ENCODE results near the gene TRAPPC6A.

The TRAPPC6A gene

DNA sequence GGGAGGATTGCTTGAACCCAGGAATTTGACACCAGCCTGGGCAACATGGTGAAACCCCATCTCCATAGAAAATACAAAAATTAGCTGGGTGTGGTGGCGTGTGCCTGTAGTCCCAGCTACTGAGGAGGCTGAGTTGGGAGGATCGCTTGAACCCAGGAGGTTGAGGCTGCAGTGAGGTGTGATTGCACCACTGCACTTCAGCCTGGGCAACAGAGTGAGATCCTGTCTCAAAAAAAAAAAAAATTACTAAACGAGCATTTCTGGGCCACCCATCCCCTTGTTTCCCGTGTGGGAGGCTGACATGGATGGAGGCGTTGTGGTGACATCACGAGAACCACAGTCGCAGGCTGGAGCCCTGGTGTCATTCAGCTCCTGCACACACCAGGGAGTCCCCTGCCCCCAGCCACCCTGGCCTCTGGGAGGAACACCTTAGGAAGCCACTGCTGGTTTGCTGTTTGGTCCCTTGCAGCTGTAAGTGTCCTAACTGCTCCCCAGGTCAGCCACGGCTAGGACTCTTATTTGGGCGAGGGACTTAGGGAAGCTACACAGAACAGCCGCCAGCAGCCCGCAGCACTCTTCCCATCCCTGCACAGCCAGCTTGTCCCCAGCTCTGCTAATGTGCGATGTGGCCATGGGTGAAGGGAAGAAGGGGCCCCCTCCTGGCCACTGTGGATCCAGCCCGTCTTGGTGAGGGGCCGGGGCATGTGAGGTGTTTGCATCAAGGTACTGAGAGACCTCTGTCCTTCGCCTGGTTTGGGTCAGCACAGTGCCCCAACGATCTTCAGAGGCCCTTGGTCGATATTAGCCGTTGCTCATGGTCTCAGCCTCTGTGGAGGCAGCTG, 30.0 kb downstream of the TRAPPC6A start:
- WGBS (ENCODE audit: insufficient coverage), result 92% methylated on average over 16 of the region's 18 CpGs
- CTCF ChIA-PET, result interaction anchor here (1.0 to 1.3 kb wide), 2 partner anchors 32 to 48 kb away, joined by 3 read pairs; no protein-coding TSS in a partner anchor

GRCh38 chr19:45146741-45147205, 31.3 kb downstream of the TRAPPC6A start:
- Histone ChIP-seq H3K27me3 (replicated peaks in 2 of 5; ENCODE audit: control insufficient read depth in 4 of 5, insufficient read depth in 5 of 5, low read length in 4 of 5) (peaks cover 0 to 16% (median 3%) of the 10 kb centered on the region in 5 experiments), H3K36me3 (ENCODE audit: control insufficient read depth in 4 of 4, insufficient read depth in 4 of 4, low read length in 3 of 4) (peaks cover 2 to 39% (median 22%) of the 10 kb centered on the region in 4 experiments), H3K27ac (ENCODE audit: insufficient read depth in 1 of 2, low read depth in 1 of 2, low read length in 2 of 2, poor library complexity in 1 of 2, severe bottlenecking in 2 of 2) (no peak overlapping the region), H3K4me1 (ENCODE audit: control extremely low read depth in 1 of 4, control insufficient read depth in 4 of 4, insufficient read depth in 4 of 4, low read length in 3 of 4) (peaks cover 0 to 4% (median under 1%) of the 10 kb centered on the region in 4 experiments), H3K9me3 (ENCODE audit: control extremely low read depth in 1 of 5, control insufficient read depth in 4 of 5, insufficient read depth in 2 of 5, low read depth in 1 of 5, low read length in 4 of 5) (no peaks in the 10 kb centered on the region), H3K4me3 (ENCODE audit: control insufficient read depth in 1 of 7, extremely low read depth in 1 of 7, insufficient read depth in 4 of 7, low read depth in 2 of 7, low read length in 6 of 7) (no peak overlapping the region)
- ChIA-PET CTCF (interaction anchor here (0.7 to 1.2 kb wide), 3 partner anchors 11 to 21 kb away, joined by 3 to 5 read pairs (median 3); no protein-coding TSS in a partner anchor), POLR2A (no interaction called here)
- 100% methylated on average over 9 of the region's 18 CpGs for WGBS (ENCODE audit: insufficient coverage)
- no peak for DNase-seq

More for the DNA sequence above, 30.0 kb downstream of the TRAPPC6A start:
- H3K4me1 ChIP-seq (ENCODE audit: control extremely low read depth in 1 of 4, control insufficient read depth in 4 of 4, insufficient read depth in 4 of 4, low read length in 3 of 4), result peaks cover 0 to 17% (median 13%) of the 10 kb centered on the region in 4 experiments
- no peak overlapping the region for H3K27ac ChIP-seq (ENCODE audit: insufficient read depth in 1 of 2, low read depth in 1 of 2, low read length in 2 of 2, poor library complexity in 1 of 2, severe bottlenecking in 2 of 2)
- POLR2A ChIA-PET, result no interaction called here
- peaks cover 0 to 26% (median 15%) of the 10 kb centered on the region in 4 experiments for H3K36me3 ChIP-seq (ENCODE audit: control insufficient read depth in 4 of 4, insufficient read depth in 4 of 4, low read length in 3 of 4)
- no peak for DNase-seq
- no peaks in the 10 kb centered on the region for H3K9me3 ChIP-seq (ENCODE audit: control extremely low read depth in 1 of 5, control insufficient read depth in 4 of 5, insufficient read depth in 2 of 5, low read depth in 1 of 5, low read length in 4 of 5)
- H3K4me3 ChIP-seq (ENCODE audit: control insufficient read depth in 1 of 7, extremely low read depth in 1 of 7, insufficient read depth in 4 of 7, low read depth in 2 of 7, low read length in 6 of 7), result no peak overlapping the region
- peaks cover 0 to 29% (median 5%) of the 10 kb centered on the region in 5 experiments for H3K27me3 ChIP-seq (replicated peaks in 2 of 5; ENCODE audit: control insufficient read depth in 4 of 5, insufficient read depth in 5 of 5, low read length in 4 of 5)

- WGBS (ENCODE audit: insufficient coverage), result 96% methylated on average over 10 of the region's 13 CpGs
- ChIA-PET CTCF (interaction anchor here (0.7 to 1.2 kb wide), 4 partner anchors 10 to 28 kb away, joined by 3 to 5 read pairs (median 3); no protein-coding TSS in a partner anchor), POLR2A (no interaction called here)
- no peak overlapping the region for H3K27ac ChIP-seq (ENCODE audit: insufficient read depth in 1 of 2, low read depth in 1 of 2, low read length in 2 of 2, poor library complexity in 1 of 2, severe bottlenecking in 2 of 2)
- H3K4me3 ChIP-seq (ENCODE audit: control insufficient read depth in 1 of 7, extremely low read depth in 1 of 7, insufficient read depth in 4 of 7, low read depth in 2 of 7, low read length in 6 of 7), result no peak overlapping the region
- H3K27me3 ChIP-seq (replicated peaks in 2 of 5; ENCODE audit: control insufficient read depth in 4 of 5, insufficient read depth in 5 of 5, low read length in 4 of 5), result peaks cover 0 to 11% (median 3%) of the 10 kb centered on the region in 5 experiments
- peaks cover 2 to 44% (median 28%) of the 10 kb centered on the region in 4 experiments for H3K36me3 ChIP-seq (ENCODE audit: control insufficient read depth in 4 of 4, insufficient read depth in 4 of 4, low read length in 3 of 4)
- H3K4me1 ChIP-seq (ENCODE audit: control extremely low read depth in 1 of 4, control insufficient read depth in 4 of 4, insufficient read depth in 4 of 4, low read length in 3 of 4), result no peaks in the 10 kb centered on the region
- DNase-seq, result no peak
- no peaks in the 10 kb centered on the region for H3K9me3 ChIP-seq (ENCODE audit: control extremely low read depth in 1 of 5, control insufficient read depth in 4 of 5, insufficient read depth in 2 of 5, low read depth in 1 of 5, low read length in 4 of 5)
Observed at GRCh38 chr19:45146251-45146650, 31.8 kb downstream of the TRAPPC6A start.

DNA sequence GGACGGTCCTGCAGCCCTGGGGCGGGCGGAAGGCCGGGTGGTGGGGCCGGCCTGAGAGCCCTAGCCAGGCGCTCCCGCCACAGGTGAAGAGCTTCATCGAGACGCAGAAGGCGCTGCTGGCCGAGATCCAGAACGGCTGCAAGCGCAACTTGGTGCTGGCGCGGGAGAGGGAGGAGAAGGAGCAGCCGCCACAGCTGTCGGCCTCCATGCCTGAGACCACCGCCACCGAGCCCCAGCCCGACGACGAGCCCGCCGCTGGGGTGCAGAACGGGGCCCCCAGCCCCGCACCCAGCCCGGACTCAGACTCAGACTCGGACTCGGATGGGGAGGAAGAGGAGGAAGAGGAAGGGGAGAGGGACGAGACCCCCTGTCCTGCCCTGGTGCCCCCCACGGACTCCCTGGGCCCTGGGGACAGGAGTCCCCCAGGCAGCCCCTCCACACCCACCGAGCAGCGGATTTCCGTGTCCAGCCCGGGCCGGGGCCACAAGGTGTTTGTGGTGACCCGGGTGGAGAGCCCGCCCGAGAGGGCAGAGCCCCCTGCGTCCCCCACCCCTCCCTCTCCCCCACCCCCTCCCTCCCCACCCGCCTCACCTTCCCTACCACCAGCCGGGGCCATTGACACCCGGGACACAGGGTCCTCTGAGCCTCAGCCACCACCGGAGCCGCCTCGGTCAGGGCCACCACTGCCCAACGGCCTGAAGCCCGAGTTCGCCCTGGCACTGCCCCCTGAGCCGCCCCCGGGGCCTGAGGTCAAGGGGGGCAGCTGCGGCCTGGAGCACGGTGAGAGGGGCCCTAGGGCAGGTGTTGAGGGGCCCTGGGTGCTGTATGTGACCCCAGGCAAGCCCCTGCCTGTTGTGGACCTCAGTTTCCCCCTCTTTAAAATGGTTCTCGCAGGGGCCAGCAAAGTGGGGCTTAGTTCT, 32.5 kb downstream of the TRAPPC6A start:
- no peak overlapping the region for H3K4me3 ChIP-seq (ENCODE audit: control insufficient read depth in 1 of 7, extremely low read depth in 1 of 7, insufficient read depth in 4 of 7, low read depth in 2 of 7, low read length in 6 of 7)
- no peak for DNase-seq
- H3K9me3 ChIP-seq (ENCODE audit: control extremely low read depth in 1 of 5, control insufficient read depth in 4 of 5, insufficient read depth in 2 of 5, low read depth in 1 of 5, low read length in 4 of 5), result no peaks in the 10 kb centered on the region
- peaks cover 2 to 52% (median 33%) of the 10 kb centered on the region in 4 experiments for H3K36me3 ChIP-seq (ENCODE audit: control insufficient read depth in 4 of 4, insufficient read depth in 4 of 4, low read length in 3 of 4)
- 98% methylated on average over 40 of the region's 54 CpGs for WGBS (ENCODE audit: insufficient coverage)
- H3K27me3 ChIP-seq (replicated peaks in 2 of 5; ENCODE audit: control insufficient read depth in 4 of 5, insufficient read depth in 5 of 5, low read length in 4 of 5), result peaks cover 0 to 4% (median 0%) of the 10 kb centered on the region in 5 experiments
- no peak overlapping the region for H3K27ac ChIP-seq (ENCODE audit: insufficient read depth in 1 of 2, low read depth in 1 of 2, low read length in 2 of 2, poor library complexity in 1 of 2, severe bottlenecking in 2 of 2)
- no peaks in the 10 kb centered on the region for H3K4me1 ChIP-seq (ENCODE audit: control extremely low read depth in 1 of 4, control insufficient read depth in 4 of 4, insufficient read depth in 4 of 4, low read length in 3 of 4)
- CTCF ChIA-PET, result interaction anchor here (0.8 to 1.2 kb wide), 4 partner anchors 10 to 27 kb away, joined by 3 to 5 read pairs (median 3); no protein-coding TSS in a partner anchor
- POLR2A ChIA-PET, result no interaction called here

DNA sequence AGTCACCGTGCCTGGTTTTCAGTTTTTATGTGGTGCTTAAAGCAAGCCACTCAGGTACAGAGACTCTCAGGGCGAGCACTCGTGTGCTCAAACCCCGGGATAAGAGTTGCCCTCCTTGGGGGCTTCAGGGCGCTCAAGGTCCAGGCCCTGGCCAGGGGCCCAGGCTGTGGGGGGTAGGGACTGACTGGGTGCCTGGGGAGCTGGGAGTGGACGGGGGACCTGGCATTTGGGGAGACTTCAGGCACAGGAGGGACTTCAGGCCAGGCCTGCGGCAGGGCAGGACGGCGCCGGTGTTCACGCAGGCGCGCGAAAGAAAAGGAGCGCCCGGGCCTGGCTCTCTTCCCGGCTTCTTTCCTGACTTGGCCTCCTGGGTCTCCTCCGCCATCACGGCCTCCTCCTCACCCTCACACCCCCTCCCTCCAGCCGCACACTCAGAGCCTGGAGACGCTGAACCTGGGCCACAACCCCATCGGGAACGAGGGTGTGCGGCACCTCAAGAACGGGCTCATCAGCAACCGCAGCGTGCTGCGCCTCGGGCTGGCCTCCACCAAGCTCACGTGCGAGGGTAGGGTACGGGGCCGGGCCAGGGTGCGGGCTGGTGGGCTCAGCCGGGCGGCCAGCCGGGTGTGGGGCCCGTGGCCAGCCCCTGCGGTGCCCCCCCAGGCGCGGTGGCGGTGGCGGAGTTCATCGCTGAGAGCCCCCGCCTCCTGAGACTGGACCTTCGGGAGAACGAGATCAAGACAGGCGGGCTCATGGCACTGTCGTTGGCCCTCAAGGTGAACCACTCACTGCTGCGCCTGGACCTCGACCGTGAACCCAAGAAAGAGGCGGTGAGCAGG, 33.4 kb downstream of the TRAPPC6A start:
- no peak for DNase-seq
- 98% methylated on average over 50 of the region's 53 CpGs for WGBS (ENCODE audit: insufficient coverage)

GRCh38 chr19:45142726-45143110, 35.3 kb downstream of the TRAPPC6A start:
- Histone ChIP-seq H3K4me1 (ENCODE audit: control extremely low read depth in 1 of 4, control insufficient read depth in 4 of 4, insufficient read depth in 4 of 4, low read length in 3 of 4) (no peaks in the 10 kb centered on the region), H3K9me3 (ENCODE audit: control extremely low read depth in 1 of 5, control insufficient read depth in 4 of 5, insufficient read depth in 2 of 5, low read depth in 1 of 5, low read length in 4 of 5) (no peaks in the 10 kb centered on the region), H3K27me3 (replicated peaks in 2 of 5; ENCODE audit: control insufficient read depth in 4 of 5, insufficient read depth in 5 of 5, low read length in 4 of 5) (no peaks in the 10 kb centered on the region), H3K36me3 (ENCODE audit: control insufficient read depth in 4 of 4, insufficient read depth in 4 of 4, low read length in 3 of 4) (peaks cover 2 to 52% (median 33%) of the 10 kb centered on the region in 4 experiments), H3K4me3 (ENCODE audit: control insufficient read depth in 1 of 7, extremely low read depth in 1 of 7, insufficient read depth in 4 of 7, low read depth in 2 of 7, low read length in 6 of 7) (no peak overlapping the region), H3K27ac (ENCODE audit: insufficient read depth in 1 of 2, low read depth in 1 of 2, low read length in 2 of 2, poor library complexity in 1 of 2, severe bottlenecking in 2 of 2) (no peak overlapping the region)
- POLR2A ChIA-PET, result no interaction called here
- CTCF ChIA-PET, result interaction anchor here (1.0 to 1.7 kb wide), 4 partner anchors 9 to 58 kb away, joined by 3 to 5 read pairs (median 4); no protein-coding TSS in a partner anchor
- 97% methylated on average over 8 of the region's 9 CpGs for WGBS (ENCODE audit: insufficient coverage)
- no peak for DNase-seq

More for the DNA sequence above, 33.4 kb downstream of the TRAPPC6A start:
- Histone ChIP-seq H3K27ac (ENCODE audit: insufficient read depth in 1 of 2, low read depth in 1 of 2, low read length in 2 of 2, poor library complexity in 1 of 2, severe bottlenecking in 2 of 2) (no peak overlapping the region), H3K4me3 (ENCODE audit: control insufficient read depth in 1 of 7, extremely low read depth in 1 of 7, insufficient read depth in 4 of 7, low read depth in 2 of 7, low read length in 6 of 7) (no peak overlapping the region), H3K27me3 (replicated peaks in 2 of 5; ENCODE audit: control insufficient read depth in 4 of 5, insufficient read depth in 5 of 5, low read length in 4 of 5) (no peaks in the 10 kb centered on the region), H3K36me3 (ENCODE audit: control insufficient read depth in 4 of 4, insufficient read depth in 4 of 4, low read length in 3 of 4) (peaks cover 2 to 52% (median 33%) of the 10 kb centered on the region in 4 experiments), H3K4me1 (ENCODE audit: control extremely low read depth in 1 of 4, control insufficient read depth in 4 of 4, insufficient read depth in 4 of 4, low read length in 3 of 4) (no peaks in the 10 kb centered on the region), H3K9me3 (ENCODE audit: control extremely low read depth in 1 of 5, control insufficient read depth in 4 of 5, insufficient read depth in 2 of 5, low read depth in 1 of 5, low read length in 4 of 5) (no peaks in the 10 kb centered on the region)
- POLR2A ChIA-PET, result no interaction called here
- CTCF ChIA-PET, result interaction anchor here (1.0 kb wide), 1 partner anchor 21 kb away, joined by 3 read pairs; no protein-coding TSS in a partner anchor

Measured in common myeloid progenitor, CD34-positive (primary cell).